NK-92 treated with Interleukin-12 subunit alpha and Interleukin-12 subunit beta, amount 100 ng/mL, for 24 hours (cell line): ENCODE measurements around the gene RBMS1.
A peak's percentile ranks its signal among the peaks of the same experiment; 100 is the strongest.

Experiments used
- DNase-seq: peaks from one replicate; lab custom pipeline; 2025; lab: John Stamatoyannopoulos, UW

Gene RBMS1

GRCh38 chr2:160251569-160251968, 242.0 kb downstream of the RBMS1 start:
- no peak for DNase-seq

GRCh38 chr2:160249876-160250275, 243.7 kb downstream of the RBMS1 start:
- no peak for DNase-seq

- DNase-seq: no peak
These were observed 246.1 kb downstream of the RBMS1 start for GRCh38 chr2:160247296-160248035.

- DNase-seq: no peak
These were observed 247.3 kb downstream of the RBMS1 start for GRCh38 chr2:160246356-160246755.

GRCh38 chr2:160245614-160246155, 247.9 kb downstream of the RBMS1 start:
- no peak for DNase-seq

GRCh38 chr2:160242893-160243564, 250.6 kb downstream of the RBMS1 start:
- no peak for DNase-seq

GRCh38 chr2:160241251-160242137, 252.1 kb downstream of the RBMS1 start:
- no peak for DNase-seq

GRCh38 chr2:160239436-160239835, 254.2 kb downstream of the RBMS1 start:
- no peak for DNase-seq

- no peak for DNase-seq
These were observed 255.2 kb downstream of the RBMS1 start for GRCh38 chr2:160238392-160238791.

GRCh38 chr2:160232905-160233475, 260.6 kb downstream of the RBMS1 start:
- no peak for DNase-seq

- no peak for DNase-seq
These were observed 264.0 kb downstream of the RBMS1 start for GRCh38 chr2:160229591-160229990.

GRCh38 chr2:160228141-160228917, 265.3 kb downstream of the RBMS1 start:
- DNase-seq: no peak

GRCh38 chr2:160227293-160227915, 266.2 kb downstream of the RBMS1 start:
- no peak for DNase-seq

GRCh38 chr2:160226367-160226766, 267.2 kb downstream of the RBMS1 start:
- no peak for DNase-seq

- DNase-seq: no peak
These were observed 267.9 kb downstream of the RBMS1 start for GRCh38 chr2:160225722-160226121.

- DNase-seq: no peak
These were observed 269.1 kb downstream of the RBMS1 start for GRCh38 chr2:160224507-160224906.

- peak; percentile 18 for DNase-seq
These were observed 269.5 kb downstream of the RBMS1 start for GRCh38 chr2:160224060-160224459.

GRCh38 chr2:160223560-160223959, 270.0 kb downstream of the RBMS1 start:
- DNase-seq: no peak

GRCh38 chr2:160222546-160223283, 270.9 kb downstream of the RBMS1 start:
- no peak for DNase-seq
